ENCODE results near the gene SLC35F3. TPM values are rescaled to one million over a fixed set of nuclear protein-coding genes. Genes with fewer than 3 reads are reported as not detected.

Gene SLC35F3
- total and polyA plus RNA-seq, 2 experiments from 2014 or later: 1.0 to 3.2 TPM

- TF ChIP-seq CTCF (conservative IDR thresholded peaks at IDR 0.05; ENCODE audit: low read depth in 2 of 2) (no peak), ZNF331 (CRISPR knock-in tag; IDR thresholded peaks at IDR 0.05; ENCODE audit: low read depth) (no peak), CREB1 (CRISPR knock-in tag; IDR thresholded peaks at IDR 0.05; ENCODE audit: low read depth) (no peak), EZH2 (IDR thresholded peaks at IDR 0.05; ENCODE audit: low read depth, unreplicated experiment) (no peak), POLR2AphosphoS5 (IDR thresholded peaks at IDR 0.05; ENCODE audit: low read depth) (no peak)
These were observed 6.9 kb upstream of the SLC35F3 start (continued) for GRCh38 chr1:233897325-233898162.

GRCh38 chr1:233901495-233901894, 3.0 kb upstream of the SLC35F3 start:
- Histone ChIP-seq H3K4me2 (no peak overlapping the region), H3K79me2 (replicated peaks; ENCODE audit: insufficient read depth) (no peaks in the 10 kb centered on the region), H4K20me1 (replicated peaks; ENCODE audit: insufficient read depth) (peaks cover 6% of the 10 kb centered on the region; the same call in 1 of the 2 replicates), H3K27me3 (ENCODE audit: insufficient read depth) (peaks cover 45% of the 10 kb centered on the region), H3K4me1 (ENCODE audit: insufficient read depth) (peaks cover 10% of the 10 kb centered on the region; the same call in 1 of the 2 replicates), H3F3A (replicated peaks; ENCODE audit: low read depth) (0 out of 2 replicates have a peak, but pooled peaks cover 2% of the 10 kb centered on the region), H2AFZ (no peak overlapping the region), H3K9me2 (ENCODE audit: insufficient read depth) (no peaks in the 10 kb centered on the region), H3K27ac (ENCODE audit: low read depth) (no peak overlapping the region), H3K36me3 (ENCODE audit: insufficient read depth) (peaks cover 2% of the 10 kb centered on the region), H3K4me3 (no peak overlapping the region)
- ATAC-seq: no peak
- Mint-ChIP-seq H3K27me3 (ENCODE audit: insufficient read depth, low read depth, poor library complexity) (peaks cover 21% of the 10 kb centered on the region), H3K4me3 (no peak overlapping the region), H3K36me3 (ENCODE audit: low read depth) (peaks cover 2% of the 10 kb centered on the region; the same call in 1 of the 3 replicates), H3K27ac (no peak overlapping the region), H3K4me1 (peaks cover 6% of the 10 kb centered on the region), H3K9me3 (no peaks in the 10 kb centered on the region; the same call in 2 of the 3 replicates)
- DNase-seq (ENCODE audit: low spot score): no peak
- TF ChIP-seq REST (IDR thresholded peaks at IDR 0.05; ENCODE audit: unreplicated experiment): no peak
- TF ChIP-seq ZNF462 (CRISPR knock-in tag; IDR thresholded peaks at IDR 0.05): no peak
- no peak for TF ChIP-seq ZNF114 (CRISPR knock-in tag; IDR thresholded peaks at IDR 0.05)
- TF ChIP-seq POLR2AphosphoS5 (IDR thresholded peaks at IDR 0.05; ENCODE audit: low read depth): no peak
- TF ChIP-seq CTCF (conservative IDR thresholded peaks at IDR 0.05; ENCODE audit: low read depth in 2 of 2): no peak
- no peak for TF ChIP-seq JUNB (IDR thresholded peaks at IDR 0.05; ENCODE audit: unreplicated experiment)
